ENCODE results near the gene TANK. TPM values are rescaled to one million over a fixed set of nuclear protein-coding genes. Genes with fewer than 3 reads are reported as not detected.

TANK gene
- polyA plus RNA-seq, 3 donors: 72.7 to 91.7 (median 73.5) TPM

GRCh38 chr2:161111531-161111930 is 48.7 kb upstream of the TANK start:
- no peak for TF ChIP-seq CTCF (IDR thresholded peaks at IDR 0.05)
- H3K27me3 Mint-ChIP-seq (ENCODE audit: low read depth in 3 of 3): peaks cover 0 to 2% (median 0%) of the 10 kb centered on the region in 3 donors
- intact Hi-C loops (cut with micrococcal nuclease): no loop called here
- no peaks in the 10 kb centered on the region for H3K36me3 Mint-ChIP-seq
- H3K27me3 ChIP-seq (ENCODE audit: control insufficient read depth in 2 of 2, insufficient read depth in 2 of 2, low read length in 2 of 2): no peaks in the 10 kb centered on the region
- H3K4me1 ChIP-seq (ENCODE audit: control insufficient read depth in 1 of 2, insufficient read depth in 2 of 2, low read length in 2 of 2): peaks cover 26 to 31% of the 10 kb centered on the region in 2 donors
- H3K36me3 ChIP-seq (replicated peaks in 1 of 2; ENCODE audit: control insufficient read depth in 1 of 2, insufficient read depth in 2 of 2, low read length in 2 of 2): no peaks in the 10 kb centered on the region
- peak overlapping the region in 1 of 7 donors; percentile 8 for H3K27ac Mint-ChIP-seq
- no peaks in the 10 kb centered on the region for H3K9me3 ChIP-seq (replicated peaks in 1 of 2; ENCODE audit: control insufficient read depth in 1 of 2, insufficient read depth in 1 of 2, low read length in 2 of 2)
- H3K27ac ChIP-seq (ENCODE audit: low read depth in 1 of 2, low read length in 2 of 2): peak overlapping the region in 1 of 2 donors; percentile 36
- H3K79me2 ChIP-seq (ENCODE audit: insufficient read depth, low read length): no peaks in the 10 kb centered on the region
- H3K4me2 ChIP-seq (replicated peaks; ENCODE audit: extremely low read depth, low read length, poor library complexity, severe bottlenecking): peak overlapping the region; percentile 58
- H3K9ac ChIP-seq (ENCODE audit: insufficient read depth, low read length, poor library complexity, severe bottlenecking): no peak overlapping the region
- H3K4me1 Mint-ChIP-seq: peaks cover 32% of the 10 kb centered on the region
- no peak overlapping the region for H2AFZ ChIP-seq (ENCODE audit: insufficient read depth, low read depth, low read length, poor library complexity, severe bottlenecking)
- H3K4me3 ChIP-seq (replicated peaks in 1 of 3; ENCODE audit: low read depth in 2 of 3, low read length in 3 of 3): peak overlapping the region in 1 of 3 experiments; percentile 18
- no peaks in the 10 kb centered on the region for H3K9me3 Mint-ChIP-seq
- peak overlapping the region in 1 of 2 donors; percentile 68 for H3K4me3 Mint-ChIP-seq
- H4K20me1 ChIP-seq (ENCODE audit: insufficient read depth, low read length): no peaks in the 10 kb centered on the region
- WGBS (ENCODE audit: insufficient coverage): no CpG with 5 or more reads among the region's 2 CpGs
- peak in 1 of 3 donors; percentile 19 for DNase-seq

DNA sequence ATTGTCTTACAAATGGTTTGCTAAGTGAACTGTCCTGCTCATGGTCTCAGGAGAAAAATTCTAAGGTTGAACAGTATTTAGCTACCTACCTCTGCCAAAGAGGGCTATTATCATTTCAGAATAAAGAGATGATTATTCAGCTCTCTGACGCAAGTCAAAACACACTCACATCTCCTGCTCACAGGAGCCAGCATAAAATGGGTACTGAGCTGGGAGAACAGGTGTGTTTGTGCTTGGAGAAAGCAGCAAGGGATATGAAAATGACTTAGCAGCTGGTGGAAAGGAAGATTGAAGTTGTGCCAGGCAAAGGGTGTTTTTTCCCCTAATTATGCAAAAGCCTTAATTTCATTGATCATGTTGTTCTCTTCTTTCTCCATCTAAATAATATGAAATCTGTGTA is 47.3 kb upstream of the TANK start:
- Histone ChIP-seq H3K27ac (ENCODE audit: low read depth in 1 of 2, low read length in 2 of 2) (no peak overlapping the region), H3K36me3 (replicated peaks in 1 of 2; ENCODE audit: control insufficient read depth in 1 of 2, insufficient read depth in 2 of 2, low read length in 2 of 2) (no peaks in the 10 kb centered on the region), H2AFZ (ENCODE audit: insufficient read depth, low read depth, low read length, poor library complexity, severe bottlenecking) (no peak overlapping the region), H3K9ac (ENCODE audit: insufficient read depth, low read length, poor library complexity, severe bottlenecking) (no peak overlapping the region), H4K20me1 (ENCODE audit: insufficient read depth, low read length) (no peaks in the 10 kb centered on the region), H3K27me3 (ENCODE audit: control insufficient read depth in 2 of 2, insufficient read depth in 2 of 2, low read length in 2 of 2) (no peaks in the 10 kb centered on the region), H3K4me2 (replicated peaks; ENCODE audit: extremely low read depth, low read length, poor library complexity, severe bottlenecking) (no peak overlapping the region), H3K4me1 (ENCODE audit: control insufficient read depth in 1 of 2, insufficient read depth in 2 of 2, low read length in 2 of 2) (peaks cover 29 to 35% of the 10 kb centered on the region in 2 donors), H3K79me2 (ENCODE audit: insufficient read depth, low read length) (no peaks in the 10 kb centered on the region), H3K9me3 (replicated peaks in 1 of 2; ENCODE audit: control insufficient read depth in 1 of 2, insufficient read depth in 1 of 2, low read length in 2 of 2) (no peaks in the 10 kb centered on the region), H3K4me3 (replicated peaks in 1 of 3; ENCODE audit: low read depth in 2 of 3, low read length in 3 of 3) (no peak overlapping the region)
- TF ChIP-seq CTCF (IDR thresholded peaks at IDR 0.05): no peak
- H3K4me3 Mint-ChIP-seq: no peak overlapping the region
- H3K27me3 Mint-ChIP-seq (ENCODE audit: low read depth in 3 of 3): peaks cover 0 to 2% (median 0%) of the 10 kb centered on the region in 3 donors
- peaks cover 35% of the 10 kb centered on the region for H3K4me1 Mint-ChIP-seq
- H3K36me3 Mint-ChIP-seq: no peaks in the 10 kb centered on the region
- H3K27ac Mint-ChIP-seq: peak overlapping the region in 1 of 7 donors; percentile 18
- whole genome bisulfite sequencing (ENCODE audit: insufficient coverage): no CpG with 5 or more reads among the region's 1 CpG
- intact Hi-C loops (cut with micrococcal nuclease): no loop called here
- no peak for DNase-seq
- H3K9me3 Mint-ChIP-seq: no peaks in the 10 kb centered on the region

All from CD14-positive monocyte (primary cell).